K562 (cell line): Measurements from ENCODE around the gene MMP15.

ENCODE experiments used
- CEBPG ChIP-seq, 3 experiments: fragments of 200-800 bp in 1 of 3; sonication (Bioruptor generic) in 1 of 3; sonication (generic) in 1 of 3; formaldehyde crosslinking in 1 of 3; IDR thresholded peaks in 2 of 3; conservative IDR thresholded peaks in 1 of 3; 2 replicates each; pipeline versions ENCODE4 v1.6.1 to v1.8.0; 2016 to 2022; ENCODE audit warnings: missing compliant biosample characterization in 2 of 3, missing genetic modification characterization in 2 of 3, mild to moderate bottlenecking in 1 of 3, missing genetic modification reagents in 1 of 3
- CTCF ChIP-seq, 3 experiments: IDR thresholded peaks in 2 of 3; conservative IDR thresholded peaks in 1 of 3; 2 replicates each; pipeline ENCODE4 v1.5.1; 2011 to 2012; ENCODE audit warnings: low read length in 3 of 3, mild to moderate bottlenecking in 3 of 3, control low read depth in 2 of 3, improper control_type of control experiment in 1 of 3, inconsistent platforms in 1 of 3, low read depth in 1 of 3, mixed read lengths in 1 of 3, moderate library complexity in 1 of 3; ENCODE audit not compliant: insufficient read depth in 2 of 3
- FOS ChIP-seq: IDR thresholded peaks from 3 replicates; pipeline ENCODE4 v1.6.1; 2011; ENCODE audit not compliant: insufficient read length; ENCODE audit errors: extremely low read depth
- FOXP4 ChIP-seq: sonication (generic); formaldehyde crosslinking; IDR thresholded peaks from 2 replicates; pipeline ENCODE4 v1.8.0; 2022; ENCODE audit warnings: mild to moderate bottlenecking, missing genetic modification reagents, borderline replicate concordance
- HMGXB4 ChIP-seq: sonication (generic); formaldehyde crosslinking; IDR thresholded peaks from 2 replicates; pipeline ENCODE4 v1.8.1; 2023; ENCODE audit warnings: mild to moderate bottlenecking, missing genetic modification reagents
- POLR2A ChIP-seq: fragments of 450-650 bp; conservative IDR thresholded peaks from 2 replicates; pipeline ENCODE4 v1.6.1; 2016
- POLR2AphosphoS5 ChIP-seq: IDR thresholded peaks from 2 replicates; pipeline ENCODE4 v1.6.1; 2011; ENCODE audit warnings: mild to moderate bottlenecking, low read depth, low read length, moderate library complexity; ENCODE audit not compliant: control insufficient read depth, insufficient read depth
- RCOR1 ChIP-seq, 2 experiments: IDR thresholded peaks; 2 replicates each; pipeline ENCODE4 v1.6.1; 2012; ENCODE audit warnings: low read depth in 2 of 2, low read length in 2 of 2, borderline replicate concordance in 1 of 2, improper control_type of control experiment in 1 of 2
- SREBF2 ChIP-seq: sonication (generic); formaldehyde crosslinking; IDR thresholded peaks from 2 replicates; pipeline ENCODE4 v1.4.0; 2020; ENCODE audit warnings: mild to moderate bottlenecking, missing genetic modification reagents
- SRSF1 ChIP-seq: fragments of 200-400 bp; formaldehyde crosslinking; IDR thresholded peaks from 2 replicates; pipeline ENCODE4 v1.6.1; 2017; ENCODE audit warnings: mild to moderate bottlenecking, low read depth, low read length, moderate library complexity
- ZBTB17 ChIP-seq: fragments of 450-650 bp; formaldehyde crosslinking; IDR thresholded peaks from 2 replicates; pipeline ENCODE4 v1.4.0; 2020; ENCODE audit warnings: mild to moderate bottlenecking
- ZBTB9 ChIP-seq: fragments of 450-650 bp; formaldehyde crosslinking; IDR thresholded peaks from 2 replicates; pipeline ENCODE4 v1.4.0; 2020; ENCODE audit warnings: mild to moderate bottlenecking, moderate library complexity
- ZNF780A ChIP-seq: fragments of 250-450 bp; sonication (Bioruptor Pico); IDR thresholded peaks from 2 replicates; pipeline ENCODE4 v1.5.0; 2021; ENCODE audit warnings: mild to moderate bottlenecking

GRCh38 chr16:57988929-57989328 lies 36.6 kb upstream of the MMP15 start:
- TF ChIP-seq ZBTB17 (CRISPR knock-in tag) (no peak), CEBPG (CRISPR knock-in tag; IDR thresholded peaks at IDR 0.05) (no peak), CEBPG (tag; conservative IDR thresholded peaks at IDR 0.05 in 1 of 2, IDR thresholded peaks at IDR 0.05 in 1 of 2) (no peak), RCOR1 (IDR thresholded peaks at IDR 0.05; ENCODE audit: borderline replicate concordance in 1 of 2, low read depth in 2 of 2, low read length in 2 of 2) (no peak), POLR2AphosphoS5 (no peak), ZBTB9 (CRISPR knock-in tag) (no peak), FOS (no peak), HMGXB4 (CRISPR knock-in tag) (no peak), ZNF780A (CRISPR knock-in tag) (no peak), SREBF2 (CRISPR knock-in tag) (no peak), SRSF1 (no peak), CTCF (IDR thresholded peaks at IDR 0.05 in 2 of 3, conservative IDR thresholded peaks at IDR 0.05 in 1 of 3; ENCODE audit: insufficient read depth in 2 of 3, low read depth in 1 of 3, low read length in 3 of 3) (no peak), FOXP4 (CRISPR knock-in tag) (no peak), POLR2A (no peak)
